IMR-90 (cell line): ENCODE results near the gene YJEFN3. TPM values are rescaled to one million over a fixed set of nuclear protein-coding genes. Genes with fewer than 3 reads are reported as not detected.
A peak's percentile ranks its signal among the peaks of the same experiment; 100 is the strongest.

Experiments
- ATAC-seq: fragments of 200-7000 bp; cut with Tn5 transposase; 2 replicates; pipeline ENCODE4 v1.9.1; 2020; ENCODE audit warnings: low read depth, mild to moderate bottlenecking, moderate library complexity
- BruUV-seq: library from RNA; stranded (reverse); fragments of 400-500 nt; replicated peaks from 2 replicates; lab custom pipeline; 2021; lab: Mats Ljungman, UMichigan
- CTCF ChIA-PET: fragments of 300-600 bp; formaldehyde crosslinking; extraction: SDS; loops from one replicate; lab custom pipeline; 2021; ENCODE audit warnings: antibody characterized with exemption; lab: Yijun Ruan, JAX
- POLR2A ChIA-PET: fragments of 300-600 bp; sonication (Branson Sonifier 250); formaldehyde crosslinking; loops from one replicate; lab custom pipeline; 2022; ENCODE audit warnings: antibody characterized with exemption; ENCODE audit not compliant: unreplicated experiment; lab: Charles Lee
- DNase-seq: peaks from one replicate; pipeline ENCODE4 v3.0.0; 2013
- H2AFZ ChIP-seq: replicated peaks from 2 replicates; pipeline ENCODE3; 2013; ENCODE audit warnings: low read length, mild to moderate bottlenecking; ENCODE audit not compliant: poor library complexity
- H2AK5ac ChIP-seq: 2 replicates; pipeline ENCODE4 v1.6.1; 2013; ENCODE audit warnings: low read depth, low read length, inconsistent platforms
- H2AK9ac ChIP-seq: replicated peaks from 2 replicates; pipeline ENCODE3; 2013; ENCODE audit warnings: mild to moderate bottlenecking, low read depth, low read length, moderate library complexity; ENCODE audit not compliant: poor library complexity
- H2BK120ac ChIP-seq: 2 replicates; pipeline ENCODE4 v1.6.1; 2013; ENCODE audit warnings: low read depth, low read length, inconsistent platforms
- H2BK15ac ChIP-seq: 3 replicates; pipeline ENCODE4 v1.6.1; 2013; ENCODE audit warnings: low read depth, low read length, inconsistent platforms
- H2BK20ac ChIP-seq: 2 replicates; pipeline ENCODE4 v1.6.1; 2013; ENCODE audit warnings: low read depth, mild to moderate bottlenecking, inconsistent platforms, low read length, moderate library complexity
- H2BK5ac ChIP-seq: 2 replicates; pipeline ENCODE4 v1.6.1; 2013; ENCODE audit warnings: mild to moderate bottlenecking, low read depth, low read length, inconsistent platforms; ENCODE audit not compliant: poor library complexity, severe bottlenecking
- H3K14ac ChIP-seq: replicated peaks from 2 replicates; pipeline ENCODE4 v1.6.1; 2013; ENCODE audit warnings: low read depth, low read length, inconsistent platforms
- H3K18ac ChIP-seq: 2 replicates; pipeline ENCODE4 v1.6.1; 2013; ENCODE audit warnings: low read depth, low read length, control low read depth
- H3K23ac ChIP-seq: 2 replicates; pipeline ENCODE4 v1.6.1; 2013; ENCODE audit warnings: low read depth, low read length, inconsistent platforms
- H3K27ac ChIP-seq: 2 replicates; pipeline ENCODE4 v1.5.1; 2013; ENCODE audit warnings: mild to moderate bottlenecking, control low read depth, low read length; ENCODE audit not compliant: insufficient read depth
- H3K27me3 ChIP-seq: 2 replicates; pipeline ENCODE4 v1.6.1; 2013; ENCODE audit warnings: low read length; ENCODE audit not compliant: control insufficient read depth, insufficient read depth
- H3K36me3 ChIP-seq: 2 replicates; pipeline ENCODE4 v1.6.1; 2013; ENCODE audit warnings: low read length, mixed read lengths; ENCODE audit not compliant: control insufficient read depth, insufficient read depth
- H3K4ac ChIP-seq: 2 replicates; pipeline ENCODE4 v1.6.1; 2013; ENCODE audit warnings: low read depth, low read length, inconsistent platforms
- H3K4me1 ChIP-seq: 2 replicates; pipeline ENCODE4 v1.6.1; 2013; ENCODE audit warnings: low read length, mixed read lengths; ENCODE audit not compliant: control insufficient read depth, insufficient read depth
- H3K4me2 ChIP-seq: 2 replicates; pipeline ENCODE4 v1.6.1; 2013; ENCODE audit warnings: low read depth, mild to moderate bottlenecking, control low read depth, low read length, moderate library complexity
- H3K4me3 ChIP-seq: 2 replicates; pipeline ENCODE4 v1.5.1; 2013; ENCODE audit warnings: low read depth, mild to moderate bottlenecking, control low read depth, low read length, moderate library complexity; ENCODE audit not compliant: insufficient read depth
- H3K56ac ChIP-seq: 2 replicates; pipeline ENCODE4 v1.6.1; 2013; ENCODE audit warnings: low read length, inconsistent platforms; ENCODE audit not compliant: insufficient read depth; ENCODE audit errors: extremely low read depth
- H3K79me1 ChIP-seq, 2 experiments: 2 replicates each; pipeline ENCODE4 v1.6.1; 2013; ENCODE audit warnings: low read length in 2 of 2, inconsistent platforms in 1 of 2, low read depth in 1 of 2
- H3K9ac ChIP-seq: 2 replicates; pipeline ENCODE4 v1.6.1; 2013; ENCODE audit warnings: low read depth, low read length, control low read depth
- H3K9me1 ChIP-seq: 2 replicates; pipeline ENCODE4 v1.6.1; 2013; ENCODE audit warnings: low read length, inconsistent platforms; ENCODE audit not compliant: insufficient read depth
- H3K9me3 ChIP-seq: 2 replicates; pipeline ENCODE4 v1.6.1; 2013; ENCODE audit warnings: low read length; ENCODE audit not compliant: control insufficient read depth, insufficient read depth
- H4K20me1 ChIP-seq: 2 replicates; pipeline ENCODE4 v1.6.1; 2013; ENCODE audit warnings: low read length, inconsistent platforms; ENCODE audit not compliant: insufficient read depth
- H4K5ac ChIP-seq: 2 replicates; pipeline ENCODE4 v1.6.1; 2013; ENCODE audit warnings: mild to moderate bottlenecking, low read depth, low read length, control low read depth
- H4K8ac ChIP-seq, 2 experiments: 2 replicates each; pipeline ENCODE4 v1.6.1; 2013; ENCODE audit warnings: low read depth in 2 of 2, low read length in 2 of 2, control low read depth in 1 of 2, inconsistent platforms in 1 of 2
- H4K91ac ChIP-seq: 2 replicates; pipeline ENCODE4 v1.6.1; 2013; ENCODE audit warnings: low read depth, low read length, inconsistent platforms; ENCODE audit not compliant: insufficient read depth
- BHLHE40 ChIP-seq: fragments of 150-350 bp; IDR thresholded peaks from 2 replicates; pipeline ENCODE4 v1.6.1; 2016; ENCODE audit warnings: mild to moderate bottlenecking, low read depth, low read length
- CEBPB ChIP-seq: IDR thresholded peaks from 2 replicates; pipeline ENCODE4 v1.6.1; 2012; ENCODE audit warnings: low read depth, low read length, improper control_type of control experiment
- CHD1 ChIP-seq: IDR thresholded peaks from 2 replicates; pipeline ENCODE4 v1.6.1; 2012; ENCODE audit warnings: low read depth, low read length, improper control_type of control experiment
- FOS ChIP-seq: fragments of 150-350 bp; IDR thresholded peaks from 2 replicates; pipeline ENCODE4 v1.6.1; 2016; ENCODE audit warnings: low read depth, low read length
- MAFK ChIP-seq: IDR thresholded peaks from 2 replicates; pipeline ENCODE4 v1.6.1; 2012; ENCODE audit warnings: low read depth, low read length, improper control_type of control experiment
- MAZ ChIP-seq: IDR thresholded peaks from 2 replicates; pipeline ENCODE4 v1.6.1; 2012; ENCODE audit warnings: low read depth, mild to moderate bottlenecking, low read length, improper control_type of control experiment, moderate library complexity, borderline replicate concordance
- MXI1 ChIP-seq: IDR thresholded peaks from 2 replicates; pipeline ENCODE4 v1.6.1; 2012; ENCODE audit warnings: low read depth, mild to moderate bottlenecking, low read length, moderate library complexity, borderline replicate concordance
- NFE2L2 ChIP-seq: fragments of 150-350 bp; IDR thresholded peaks from 2 replicates; pipeline ENCODE4 v1.6.1; 2016; ENCODE audit warnings: low read depth, mild to moderate bottlenecking, low read length
- POLR2A ChIP-seq: IDR thresholded peaks from 2 replicates; pipeline ENCODE4 v1.6.1; 2012; ENCODE audit warnings: mild to moderate bottlenecking, low read depth, low read length
- RAD21 ChIP-seq: IDR thresholded peaks from 2 replicates; pipeline ENCODE4 v1.6.1; 2012; ENCODE audit warnings: low read length, improper control_type of control experiment
- RCOR1 ChIP-seq: IDR thresholded peaks from 2 replicates; pipeline ENCODE4 v1.6.1; 2012; ENCODE audit warnings: mild to moderate bottlenecking, low read length, improper control_type of control experiment; ENCODE audit not compliant: insufficient replicate concordance
- RFX5 ChIP-seq: IDR thresholded peaks from 2 replicates; pipeline ENCODE4 v1.8.0; 2012; ENCODE audit warnings: low read depth, mild to moderate bottlenecking, low read length, moderate library complexity
- SMC3 ChIP-seq: fragments of 150-350 bp; IDR thresholded peaks from 2 replicates; pipeline ENCODE4 v1.6.1; 2016; ENCODE audit warnings: low read depth, mild to moderate bottlenecking, antibody characterized with exemption, low read length, moderate library complexity
- USF2 ChIP-seq: fragments of 150-350 bp; IDR thresholded peaks from 2 replicates; pipeline ENCODE4 v1.6.1; 2017; ENCODE audit warnings: mild to moderate bottlenecking, antibody characterized with exemption, low read length, low read depth
- WGBS, 2 experiments: methylation state at CpG; one replicate each; pipeline versions ENCODE4 v1.1.5 to v1.1.7; 2013; ENCODE audit warnings: missing lambda C conversion rate in 2 of 2; ENCODE audit not compliant: insufficient read length in 1 of 2; ENCODE audit errors: extremely low coverage in 2 of 2; 5-methylcytosine and 5-hydroxymethylcytosine counted together
- dilution Hi-C: fragments of 300-500 bp; cut with HindIII; formaldehyde crosslinking; loops from one replicate; pipeline ENCODE4 v1.14.3; 2018; ENCODE audit warnings: low sequenced_read_pairs; ENCODE audit not compliant: unreplicated experiment
- in situ Hi-C: fragments of 300-500 bp; cut with MboI; formaldehyde crosslinking; loops from 3 replicates; pipeline ENCODE4 v1.14.3; 2019; ENCODE audit warnings: low sequenced_read_pairs, inconsistent platforms, mixed read lengths
- intact Hi-C: fragments of 100-400 bp; cut with micrococcal nuclease; formaldehyde crosslinking; loops from 2 replicates; pipeline ENCODE4 v1.10.0; 2022
- polyA plus RNA-seq, 3 experiments: library from polyadenylated mRNA; depleted of rRNA; stranded (reverse); fragments of >200 nt; gene quantifications; 2 replicates each; pipeline ENCODE4 v1.2.3, GENCODE V29; 2012; ENCODE audit warnings: low replicate concordance in 1 of 3
- total RNA-seq: library from RNA; depleted of rRNA; stranded (reverse); fragments of >200 nt; gene quantifications from 2 replicates; pipeline ENCODE4 v1.2.3, GENCODE V29; 2012
- TF ChIP-seq, protein P1 (sequence below): fragments of 150-350 bp; IDR thresholded peaks from 2 replicates; pipeline ENCODE4 v1.6.1; 2016; ENCODE audit warnings: low read depth, mild to moderate bottlenecking, low read length, moderate library complexity, borderline replicate concordance
- TF ChIP-seq, protein P2 (sequence below): conservative IDR thresholded peaks from 2 replicates; pipeline ENCODE4 v1.5.1; 2012; ENCODE audit warnings: mild to moderate bottlenecking, low read depth, low read length, improper control_type of control experiment

YJEFN3 gene
- total and polyA plus RNA-seq, 2 of the 4 experiments (the other 2 are of a cell fraction), result 0.72 to 4.0 TPM

DNA sequence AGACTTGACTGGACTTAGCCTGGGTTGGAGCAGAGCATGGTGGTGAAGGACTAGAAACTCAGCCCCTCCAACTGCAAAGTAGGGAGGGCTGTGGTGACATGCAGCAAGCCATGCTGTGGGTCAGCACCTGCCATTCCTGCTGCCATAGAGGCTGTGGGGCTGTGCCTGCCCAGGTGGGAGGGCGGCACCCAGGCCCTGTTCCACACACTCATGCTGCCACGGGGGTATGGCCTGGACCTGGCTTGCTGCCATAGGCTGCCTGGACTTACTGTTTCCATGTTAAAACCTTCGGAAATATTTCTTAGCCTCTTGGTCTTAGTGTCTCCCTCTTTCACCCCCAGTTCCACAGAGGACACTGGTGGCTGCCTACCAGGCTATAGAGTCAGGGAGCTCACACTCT, 38.7 kb downstream of the YJEFN3 start:
- ChIA-PET POLR2A (no interaction called here), CTCF (interaction anchor here (0.9 to 1.3 kb wide), 2 partner anchors 13 to 35 kb away, joined by 3 to 5 read pairs; no protein-coding TSS in a partner anchor)
- TF ChIP-seq POLR2A (no peak), MXI1 (no peak), FOS (no peak), MAFK (no peak), BHLHE40 (no peak), NFE2L2 (no peak), CEBPB (no peak), MAZ (no peak), SMC3 (no peak), RCOR1 (no peak), RAD21 (no peak), CHD1 (no peak), USF2 (no peak), RFX5 (no peak)
- TF ChIP-seq, protein P1, sequence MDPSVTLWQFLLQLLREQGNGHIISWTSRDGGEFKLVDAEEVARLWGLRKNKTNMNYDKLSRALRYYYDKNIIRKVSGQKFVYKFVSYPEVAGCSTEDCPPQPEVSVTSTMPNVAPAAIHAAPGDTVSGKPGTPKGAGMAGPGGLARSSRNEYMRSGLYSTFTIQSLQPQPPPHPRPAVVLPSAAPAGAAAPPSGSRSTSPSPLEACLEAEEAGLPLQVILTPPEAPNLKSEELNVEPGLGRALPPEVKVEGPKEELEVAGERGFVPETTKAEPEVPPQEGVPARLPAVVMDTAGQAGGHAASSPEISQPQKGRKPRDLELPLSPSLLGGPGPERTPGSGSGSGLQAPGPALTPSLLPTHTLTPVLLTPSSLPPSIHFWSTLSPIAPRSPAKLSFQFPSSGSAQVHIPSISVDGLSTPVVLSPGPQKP, result no peak
- TF ChIP-seq, protein P2, sequence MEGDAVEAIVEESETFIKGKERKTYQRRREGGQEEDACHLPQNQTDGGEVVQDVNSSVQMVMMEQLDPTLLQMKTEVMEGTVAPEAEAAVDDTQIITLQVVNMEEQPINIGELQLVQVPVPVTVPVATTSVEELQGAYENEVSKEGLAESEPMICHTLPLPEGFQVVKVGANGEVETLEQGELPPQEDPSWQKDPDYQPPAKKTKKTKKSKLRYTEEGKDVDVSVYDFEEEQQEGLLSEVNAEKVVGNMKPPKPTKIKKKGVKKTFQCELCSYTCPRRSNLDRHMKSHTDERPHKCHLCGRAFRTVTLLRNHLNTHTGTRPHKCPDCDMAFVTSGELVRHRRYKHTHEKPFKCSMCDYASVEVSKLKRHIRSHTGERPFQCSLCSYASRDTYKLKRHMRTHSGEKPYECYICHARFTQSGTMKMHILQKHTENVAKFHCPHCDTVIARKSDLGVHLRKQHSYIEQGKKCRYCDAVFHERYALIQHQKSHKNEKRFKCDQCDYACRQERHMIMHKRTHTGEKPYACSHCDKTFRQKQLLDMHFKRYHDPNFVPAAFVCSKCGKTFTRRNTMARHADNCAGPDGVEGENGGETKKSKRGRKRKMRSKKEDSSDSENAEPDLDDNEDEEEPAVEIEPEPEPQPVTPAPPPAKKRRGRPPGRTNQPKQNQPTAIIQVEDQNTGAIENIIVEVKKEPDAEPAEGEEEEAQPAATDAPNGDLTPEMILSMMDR, result no peak
- no peak overlapping the region for H4K5ac ChIP-seq
- in situ Hi-C loops, result no loop called here
- intact Hi-C loops, result loop anchor here (5.0 kb wide), 1 partner anchor 50 kb away; the partner anchor contains the start of gene PBX4
- H4K20me1 ChIP-seq, result no peaks in the 10 kb centered on the region; the same call in 1 of the 2 replicates
- no TSS peak for BruUV-seq
- H2BK15ac ChIP-seq, result 0 out of 3 replicates have a peak overlapping the region, but pooled peaks have one; percentile 59
- no peak overlapping the region for H3K56ac ChIP-seq
- no peak overlapping the region for H2AK5ac ChIP-seq
- DNase-seq, result no peak
- ATAC-seq, result no peak
- no peak overlapping the region for H3K9ac ChIP-seq
- no peak overlapping the region for H2AK9ac ChIP-seq
- H3K4me1 ChIP-seq, result peaks cover 5% of the 10 kb centered on the region
- no peak overlapping the region for H3K4me3 ChIP-seq
- 67% methylated on average over 1 of the region's 3 CpGs; no CpG with 5 or more reads in 1 of the 2 experiments for WGBS, 2 experiments
- H2AFZ ChIP-seq, result no peak overlapping the region
- H2BK20ac ChIP-seq, result no peak overlapping the region
- no peak overlapping the region for H3K4me2 ChIP-seq
- H4K91ac ChIP-seq, result no peak overlapping the region
- dilution Hi-C loops, result no loop called here
- no peak overlapping the region for H3K14ac ChIP-seq
- no peak overlapping the region for H3K4ac ChIP-seq
- no peak overlapping the region for H4K8ac ChIP-seq
- H3K27ac ChIP-seq, result no peak overlapping the region
- H3K23ac ChIP-seq, result no peak overlapping the region
- no peaks in the 10 kb centered on the region for H3K9me1 ChIP-seq
- no peak overlapping the region for H2BK5ac ChIP-seq
- H3K18ac ChIP-seq, result no peak overlapping the region
- H3K79me1 ChIP-seq, result no peaks in the 10 kb centered on the region
- H3K27me3 ChIP-seq, result no peaks in the 10 kb centered on the region
- H3K36me3 ChIP-seq, result peaks cover 2% of the 10 kb centered on the region; the same call in 1 of the 2 replicates
- no peak overlapping the region for H2BK120ac ChIP-seq
- H3K9me3 ChIP-seq, result no peaks in the 10 kb centered on the region
